ENCODE data around the gene KIAA0825.

- TF ChIP-seq, protein P1, sequence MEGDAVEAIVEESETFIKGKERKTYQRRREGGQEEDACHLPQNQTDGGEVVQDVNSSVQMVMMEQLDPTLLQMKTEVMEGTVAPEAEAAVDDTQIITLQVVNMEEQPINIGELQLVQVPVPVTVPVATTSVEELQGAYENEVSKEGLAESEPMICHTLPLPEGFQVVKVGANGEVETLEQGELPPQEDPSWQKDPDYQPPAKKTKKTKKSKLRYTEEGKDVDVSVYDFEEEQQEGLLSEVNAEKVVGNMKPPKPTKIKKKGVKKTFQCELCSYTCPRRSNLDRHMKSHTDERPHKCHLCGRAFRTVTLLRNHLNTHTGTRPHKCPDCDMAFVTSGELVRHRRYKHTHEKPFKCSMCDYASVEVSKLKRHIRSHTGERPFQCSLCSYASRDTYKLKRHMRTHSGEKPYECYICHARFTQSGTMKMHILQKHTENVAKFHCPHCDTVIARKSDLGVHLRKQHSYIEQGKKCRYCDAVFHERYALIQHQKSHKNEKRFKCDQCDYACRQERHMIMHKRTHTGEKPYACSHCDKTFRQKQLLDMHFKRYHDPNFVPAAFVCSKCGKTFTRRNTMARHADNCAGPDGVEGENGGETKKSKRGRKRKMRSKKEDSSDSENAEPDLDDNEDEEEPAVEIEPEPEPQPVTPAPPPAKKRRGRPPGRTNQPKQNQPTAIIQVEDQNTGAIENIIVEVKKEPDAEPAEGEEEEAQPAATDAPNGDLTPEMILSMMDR (IDR thresholded peaks at IDR 0.05) = no peak
- TF ChIP-seq POLR2A (IDR thresholded peaks at IDR 0.05) (no peak), EP300 (IDR thresholded peaks at IDR 0.05; ENCODE audit: low read depth) (no peak)
These were observed 436.5 kb downstream of the KIAA0825 start for GRCh38 chr5:94181895-94182294.
